GM23248 (cell line): ENCODE measurements around the gene TMEM132A. TPM values are rescaled to one million over a fixed set of nuclear protein-coding genes. Genes with fewer than 3 reads are reported as not detected.

Experiments
- DNase-seq: peaks from one replicate; pipeline ENCODE4 v3.0.0-alpha.2; 2015
- H2AFZ ChIP-seq: fragments of 200-600 bp; sonication (generic); 2 replicates; pipeline ENCODE4 v1.6.1; 2016; ENCODE audit warnings: antibody characterized with exemption
- H3F3A ChIP-seq: fragments of 200-600 bp; sonication (generic); 2 replicates; pipeline ENCODE4 v1.6.1; 2016; ENCODE audit warnings: mild to moderate bottlenecking, antibody characterized with exemption, mixed run types; ENCODE audit not compliant: insufficient read depth
- H3K27ac ChIP-seq: fragments of 200-600 bp; sonication (generic); 2 replicates; pipeline ENCODE4 v1.5.1; 2016; ENCODE audit warnings: mild to moderate bottlenecking
- H3K27me3 ChIP-seq: fragments of 200-600 bp; sonication (generic); replicated peaks from 2 replicates; pipeline ENCODE4 v1.6.1; 2016; ENCODE audit warnings: mild to moderate bottlenecking; ENCODE audit not compliant: insufficient read depth
- H3K36me3 ChIP-seq: fragments of 200-600 bp; sonication (generic); 2 replicates; pipeline ENCODE4 v1.6.1; 2016; ENCODE audit warnings: low read depth, mild to moderate bottlenecking
- H3K4me1 ChIP-seq: fragments of 200-600 bp; sonication (generic); 2 replicates; pipeline ENCODE4 v1.6.1; 2016; ENCODE audit warnings: mild to moderate bottlenecking; ENCODE audit not compliant: insufficient read depth
- H3K4me2 ChIP-seq: fragments of 200-600 bp; sonication (generic); one replicate; pipeline ENCODE4 v1.6.1; 2016; ENCODE audit warnings: mild to moderate bottlenecking; ENCODE audit not compliant: unreplicated experiment
- H3K4me3 ChIP-seq: fragments of 200-600 bp; sonication (generic); 2 replicates; pipeline ENCODE4 v1.5.1; 2016; ENCODE audit warnings: mild to moderate bottlenecking
- H3K79me2 ChIP-seq: fragments of 200-600 bp; sonication (generic); 2 replicates; pipeline ENCODE4 v1.6.1; 2016; ENCODE audit warnings: mild to moderate bottlenecking; ENCODE audit not compliant: insufficient read depth
- H3K9ac ChIP-seq: fragments of 200-600 bp; sonication (generic); 2 replicates; pipeline ENCODE4 v1.6.1; 2016; ENCODE audit warnings: mild to moderate bottlenecking
- H3K9me2 ChIP-seq: fragments of 200-600 bp; sonication (generic); 2 replicates; pipeline ENCODE4 v1.6.1; 2016; ENCODE audit warnings: mixed run types, mild to moderate bottlenecking, moderate library complexity; ENCODE audit not compliant: insufficient read depth
- H3K9me3 ChIP-seq: fragments of 200-600 bp; sonication (generic); one replicate; pipeline ENCODE4 v1.6.1; 2017; ENCODE audit warnings: low read depth
- H4K20me1 ChIP-seq: fragments of 200-600 bp; sonication (generic); 2 replicates; pipeline ENCODE4 v1.6.0; 2016; ENCODE audit not compliant: insufficient read depth
- EZH2 ChIP-seq: fragments of 200-600 bp; sonication (generic); IDR thresholded peaks from 2 replicates; pipeline ENCODE4 v1.6.1; 2018; ENCODE audit warnings: antibody characterized with exemption, mild to moderate bottlenecking; ENCODE audit not compliant: insufficient read depth, poor library complexity, severe bottlenecking
- EZH2phosphoT487 ChIP-seq: fragments of 200-600 bp; sonication (generic); IDR thresholded peaks from 2 replicates; pipeline ENCODE4 v1.6.1; 2018; ENCODE audit warnings: antibody characterized with exemption, moderate library complexity, mild to moderate bottlenecking, low read depth; ENCODE audit not compliant: insufficient read depth
- WGBS, 2 experiments: methylation state at CpG; one replicate each; pipeline ENCODE4 v1.1.6; 2015 to 2017; ENCODE audit warnings: low lambda C conversion rate in 2 of 2, low coverage in 1 of 2; ENCODE audit errors: missing lambda C conversion rate in 2 of 2; 5-methylcytosine and 5-hydroxymethylcytosine counted together
- in situ Hi-C: fragments of 300-500 bp; cut with MboI; formaldehyde crosslinking; loops from 2 replicates; pipeline ENCODE4 v1.15.0; 2020
- polyA plus RNA-seq: library from polyadenylated mRNA; unstranded; fragments of >200 nt; fragmentation: Nextera tagmentation; extraction: Ambion mirVana; gene quantifications from 2 replicates; pipeline ENCODE4 v1.2.1, GENCODE V29; 2016
- total RNA-seq: library from RNA; depleted of rRNA; stranded (reverse); fragments of >200 nt; shearing (Covaris generic); gene quantifications from 2 replicates; pipeline ENCODE4 v1.2.3, GENCODE V29; 2014

Gene TMEM132A
- total and polyA plus RNA-seq, 2 experiments from 2014 or later, result 10.1 to 28.2 TPM

- peaks cover 22% of the 10 kb centered on the region for H3F3A ChIP-seq
- no peak overlapping the region for H3K4me2 ChIP-seq
- peaks cover 44% of the 10 kb centered on the region for H3K79me2 ChIP-seq
- DNase-seq, result no peak
- in situ Hi-C loops, result no loop called here
- peaks cover 14% of the 10 kb centered on the region for H3K4me1 ChIP-seq
- H3K9me2 ChIP-seq, result no peaks in the 10 kb centered on the region
- TF ChIP-seq EZH2 (no peak), EZH2phosphoT487 (no peak)
- no peak overlapping the region for H3K27ac ChIP-seq
- peaks cover 35% of the 10 kb centered on the region for H3K36me3 ChIP-seq
- peaks cover 8% of the 10 kb centered on the region; the same call in 1 of the 2 replicates for H4K20me1 ChIP-seq
- H2AFZ ChIP-seq, result no peak overlapping the region
- no peak overlapping the region for H3K4me3 ChIP-seq
- no peak overlapping the region for H3K9ac ChIP-seq
- no peaks in the 10 kb centered on the region for H3K9me3 ChIP-seq
- no peaks in the 10 kb centered on the region for H3K27me3 ChIP-seq
- 93 to 96% methylated on average over 11 of the region's 11 CpGs for WGBS, 2 experiments
Measured at GRCh38 chr11:60902625-60903024, 21.6 kb upstream of the TMEM132A start.

- peak overlapping the region; percentile 97 for H3K9ac ChIP-seq
- H3K9me3 ChIP-seq, result no peaks in the 10 kb centered on the region
- peaks cover 16% of the 10 kb centered on the region for H3F3A ChIP-seq
- peaks cover 44% of the 10 kb centered on the region for H3K79me2 ChIP-seq
- whole genome bisulfite sequencing, 2 experiments, result 39 to 45% methylated on average over 6 of the region's 6 CpGs
- peak overlapping the region; percentile 92 for H3K4me3 ChIP-seq
- peaks cover 8% of the 10 kb centered on the region; the same call in 1 of the 2 replicates for H4K20me1 ChIP-seq
- H2AFZ ChIP-seq, result peak overlapping the region; percentile 91
- peak overlapping the region; percentile 99 for H3K4me2 ChIP-seq
- H3K4me1 ChIP-seq, result peaks cover 14% of the 10 kb centered on the region
- peak overlapping the region; percentile 89 for H3K27ac ChIP-seq
- H3K27me3 ChIP-seq, result no peaks in the 10 kb centered on the region
- TF ChIP-seq EZH2 (no peak), EZH2phosphoT487 (no peak)
- in situ Hi-C loops, result no loop called here
- peak; percentile 41 for DNase-seq
- H3K36me3 ChIP-seq, result peaks cover 13% of the 10 kb centered on the region
- no peaks in the 10 kb centered on the region for H3K9me2 ChIP-seq
Measured at GRCh38 chr11:60905047-60905446, 19.2 kb upstream of the TMEM132A start.

- Histone ChIP-seq H3K27me3 (no peaks in the 10 kb centered on the region; the same call in 1 of the 2 replicates), H3F3A (peaks cover 11% of the 10 kb centered on the region), H3K4me2 (peak overlapping the region; percentile 99), H3K27ac (peak overlapping the region; percentile 89), H3K36me3 (peaks cover 10% of the 10 kb centered on the region), H3K9me2 (no peaks in the 10 kb centered on the region), H3K9me3 (no peaks in the 10 kb centered on the region), H4K20me1 (peaks cover 8% of the 10 kb centered on the region; the same call in 1 of the 2 replicates), H2AFZ (peak overlapping the region; percentile 91), H3K4me1 (peaks cover 14% of the 10 kb centered on the region), H3K9ac (peak overlapping the region; percentile 97), H3K4me3 (peak overlapping the region; percentile 92), H3K79me2 (peaks cover 44% of the 10 kb centered on the region)
- in situ Hi-C loops, result no loop called here
- TF ChIP-seq EZH2, result no peak
- TF ChIP-seq EZH2phosphoT487, result no peak
- 5 to 7% methylated on average over 16 of the region's 16 CpGs for WGBS, 2 experiments
- DNase-seq, result peak; percentile 70
Measured at GRCh38 chr11:60905551-60906113, 18.6 kb upstream of the TMEM132A start.

GRCh38 chr11:60906132-60906972, 17.9 kb upstream of the TMEM132A start, which contains the start of gene PRPF19:
TSS of gene PRPF19 (minus strand) at chr11:60906585. CDS start at chr11:60906382, 203 bp downstream.
- 1% methylated on average over 64 to 70 of the region's 75 CpGs for WGBS, 2 experiments
- peaks cover 14% of the 10 kb centered on the region for H3K4me1 ChIP-seq
- H4K20me1 ChIP-seq, result peaks cover 8% of the 10 kb centered on the region; the same call in 1 of the 2 replicates
- H3K27me3 ChIP-seq, result no peaks in the 10 kb centered on the region; the same call in 1 of the 2 replicates
- H3K9me2 ChIP-seq, result no peaks in the 10 kb centered on the region
- no peaks in the 10 kb centered on the region for H3K9me3 ChIP-seq
- H3K4me2 ChIP-seq, result peak within 1 kb of the TSS; percentile 99
- peak within 1 kb of the TSS; percentile 97 for H3K9ac ChIP-seq
- H3F3A ChIP-seq, result peaks cover 11% of the 10 kb centered on the region
- peak within 1 kb of the TSS; percentile 89 for H3K27ac ChIP-seq
- H2AFZ ChIP-seq, result peak within 1 kb of the TSS; percentile 91
- peaks cover 10% of the 10 kb centered on the region for H3K36me3 ChIP-seq
- TF ChIP-seq EZH2 (no peak), EZH2phosphoT487 (no peak)
- in situ Hi-C loops, result no loop called here
- H3K79me2 ChIP-seq, result peaks cover 44% of the 10 kb centered on the region
- DNase-seq, result peak; percentile 97
- H3K4me3 ChIP-seq, result peak within 1 kb of the TSS; percentile 92
